HepG2 (cell line): ENCODE measurements around the gene MXRA7. TPM values are rescaled to one million over a fixed set of nuclear protein-coding genes. Genes with fewer than 3 reads are reported as not detected.
"Not testable (repeated sequence)": the region's sequence is repeated elsewhere in the genome, so short reads cannot be mapped to it uniquely, and the experiment has no call there.

Source experiments
- ATAC-seq: fragments of 200-7000 bp; cut with Tn5 transposase; 3 replicates; pipeline ENCODE4 v1.9.1; 2020; ENCODE audit warnings: mild to moderate bottlenecking, moderate library complexity
- BruUV-seq: library from RNA; stranded (reverse); fragments of 400-500 nt; replicated peaks from 2 replicates; lab custom pipeline; 2021; lab: Mats Ljungman, UMichigan
- CTCF ChIA-PET: fragments of 300-600 bp; formaldehyde crosslinking; extraction: SDS; loops from one replicate; lab custom pipeline; 2021; ENCODE audit warnings: low total read pairs, inconsistent platforms, low intra/inter-chr PET ratio; lab: Yijun Ruan, JAX
- POLR2A ChIA-PET: fragments of 350-600 bp; sonication (Branson Sonifier 250); formaldehyde crosslinking; loops from one replicate; lab custom pipeline; 2020; ENCODE audit warnings: antibody characterized with exemption, inconsistent platforms; lab: Yijun Ruan, JAX
- DNase-seq: peaks from one replicate; pipeline ENCODE4 v3.0.0-alpha.2; 2015; ENCODE audit warnings: low spot score
- FAIRE-seq: peaks from 3 replicates; lab custom pipeline; 2011; peaks lifted over from hg19 to GRCh38; lab: Jason Lieb, UNC
- H2AFZ ChIP-seq: one replicate; pipeline ENCODE4 v1.6.1; 2011; ENCODE audit warnings: low read length, inconsistent platforms
- H3K27ac ChIP-seq: fragments of 300-600 bp; 3 replicates; pipeline ENCODE4 v1.8.0; 2011; ENCODE audit warnings: mixed run types, mild to moderate bottlenecking, mixed read lengths, low read length, inconsistent platforms; ENCODE audit not compliant: insufficient read depth; ENCODE audit errors: extremely low read length
- H3K27me3 ChIP-seq, 2 experiments: fragments of 200-600 bp in 1 of 2; 2 replicates in 1 of 2; 3 replicates in 1 of 2; pipeline versions ENCODE4 v1.6.0 to v1.8.0; 2011; ENCODE audit warnings: low read length in 2 of 2, mild to moderate bottlenecking in 2 of 2, moderate library complexity in 2 of 2, inconsistent platforms in 1 of 2; ENCODE audit not compliant: insufficient read depth in 2 of 2, control insufficient read depth in 1 of 2
- H3K36me3 ChIP-seq, 2 experiments: fragments of 200-600 bp in 1 of 2; replicated peaks in 1 of 2; 2 replicates in 1 of 2; 3 replicates in 1 of 2; pipeline versions ENCODE4 v1.5.1 to v1.8.0; 2011; ENCODE audit warnings: low read length in 2 of 2, inconsistent platforms in 1 of 2; ENCODE audit not compliant: insufficient read depth in 2 of 2, control insufficient read depth in 1 of 2
- H3K4me1 ChIP-seq: 2 replicates; pipeline ENCODE4 v1.5.1; 2012; ENCODE audit warnings: low read length, inconsistent platforms; ENCODE audit not compliant: insufficient read depth
- H3K4me2 ChIP-seq: 2 replicates; pipeline ENCODE4 v1.6.0; 2011; ENCODE audit warnings: low read depth, low read length, inconsistent platforms
- H3K4me3 ChIP-seq, 3 experiments: fragments of 200-600 bp in 1 of 3; sonication (generic), shearing (Covaris generic) in 1 of 3; replicated peaks in 1 of 3; 2 replicates each; pipeline ENCODE4 v1.5.1; 2011 to 2016; ENCODE audit warnings: low read length in 3 of 3, inconsistent platforms in 2 of 3, low read depth in 2 of 3, mild to moderate bottlenecking in 2 of 3, control low read depth in 1 of 3, mixed read lengths in 1 of 3; ENCODE audit not compliant: insufficient read depth in 1 of 3
- H3K79me2 ChIP-seq: one replicate; pipeline ENCODE4 v1.6.1; 2011; ENCODE audit warnings: low read length, inconsistent platforms; ENCODE audit not compliant: insufficient read depth
- H3K9ac ChIP-seq: 2 replicates; pipeline ENCODE4 v1.6.0; 2011; ENCODE audit warnings: mild to moderate bottlenecking, low read depth, low read length, inconsistent platforms; ENCODE audit not compliant: insufficient read depth
- H3K9me3 ChIP-seq: 2 replicates; pipeline ENCODE4 v1.5.1; 2012; ENCODE audit warnings: mild to moderate bottlenecking, low read length
- H4K20me1 ChIP-seq: 2 replicates; pipeline ENCODE4 v1.6.0; 2011; ENCODE audit warnings: inconsistent platforms, mild to moderate bottlenecking, low read length, moderate library complexity; ENCODE audit not compliant: insufficient read depth
- GTF3A ChIP-seq: sonication (generic); formaldehyde crosslinking; conservative IDR thresholded peaks from 2 replicates; pipeline ENCODE4 v1.4.0; 2020; ENCODE audit warnings: mild to moderate bottlenecking, missing genetic modification reagents
- HNF4A ChIP-seq: sonication (generic); formaldehyde crosslinking; IDR thresholded peaks from 2 replicates; pipeline ENCODE4 v1.4.0; 2020; ENCODE audit warnings: missing genetic modification reagents
- KAT7 ChIP-seq: IDR thresholded peaks from 2 replicates; pipeline ENCODE4 v1.6.1; 2018; ENCODE audit warnings: borderline replicate concordance, missing compliant biosample characterization
- RARA ChIP-seq: IDR thresholded peaks from 2 replicates; pipeline ENCODE4 v1.6.1; 2016; ENCODE audit warnings: missing genetic modification reagents, missing compliant biosample characterization
- SOX13 ChIP-seq, 3 experiments: fragments of 450-650 bp in 1 of 3; sonication (generic) in 1 of 3; formaldehyde crosslinking in 1 of 3; IDR thresholded peaks in 2 of 3; conservative IDR thresholded peaks in 1 of 3; 2 replicates each; pipeline versions ENCODE4 v1.5.0 to v1.6.1; 2016 to 2020; ENCODE audit warnings: antibody characterized with exemption in 1 of 3, mild to moderate bottlenecking in 1 of 3, missing compliant biosample characterization in 1 of 3, missing genetic modification reagents in 1 of 3, moderate library complexity in 1 of 3
- SOX6 ChIP-seq, 2 experiments: fragments of 450-650 bp in 1 of 2; sonication (generic) in 1 of 2; formaldehyde crosslinking in 1 of 2; IDR thresholded peaks; 2 replicates each; pipeline versions ENCODE4 v1.4.0 to v1.6.1; 2017 to 2020; ENCODE audit warnings: antibody characterized with exemption in 1 of 2, mild to moderate bottlenecking in 1 of 2, missing genetic modification reagents in 1 of 2
- ZNF3 ChIP-seq: IDR thresholded peaks from 2 replicates; pipeline ENCODE4 v1.7.0; 2017; ENCODE audit warnings: inconsistent platforms
- ZNF546 ChIP-seq: sonication (generic); formaldehyde crosslinking; conservative IDR thresholded peaks from 2 replicates; pipeline ENCODE4 v1.8.1; 2023; ENCODE audit warnings: mild to moderate bottlenecking, missing genetic modification reagents
- ZNF629 ChIP-seq: sonication (generic); formaldehyde crosslinking; conservative IDR thresholded peaks from 2 replicates; pipeline ENCODE4 v1.5.0; 2020; ENCODE audit warnings: missing genetic modification reagents
- WGBS: methylation state at CpG from one replicate; pipeline ENCODE4 v1.1.6; 2017; ENCODE audit warnings: low lambda C conversion rate; 5-methylcytosine and 5-hydroxymethylcytosine counted together
- in situ Hi-C: cut with HindIII; loops from 2 replicates; pipeline ENCODE4 v1.10.0; 2017; ENCODE audit warnings: low pct_unique_long_range_greater_than_20kb; ENCODE audit not compliant: extremely low pct_ligation_motif_present
- intact Hi-C: fragments of 100-400 bp; cut with micrococcal nuclease; formaldehyde crosslinking; loops from one replicate; pipeline ENCODE4 v1.10.0; 2022; ENCODE audit not compliant: unreplicated experiment
- polyA plus RNA-seq, 8 experiments: library from polyadenylated mRNA; depleted of rRNA in 3 of 8; stranded (reverse) in 7 of 8; unstranded in 1 of 8; fragments of >200 nt; fragmentation: Illumina TruSeq in 4 of 8; extraction: Trizol in 4 of 8; gene quantifications; 2 replicates each; pipeline versions ENCODE4 v1.2.1 to v1.2.3, GENCODE V29; 2011 to 2016; ENCODE audit warnings: low read depth in 4 of 8, missing spikeins in 1 of 8, mixed read lengths in 1 of 8; ENCODE audit not compliant: insufficient read depth in 1 of 8
- total RNA-seq, 5 experiments: library from RNA; depleted of rRNA; stranded (reverse); fragments of >200 nt; fragmentation: Illumina TruSeq; extraction: Trizol; gene quantifications; 2 replicates each; pipeline ENCODE4 v1.2.3, GENCODE V29; 2016; ENCODE audit warnings: low read depth in 1 of 5
- TF ChIP-seq, protein P1 (sequence below): sonication (generic); formaldehyde crosslinking; IDR thresholded peaks from 2 replicates; pipeline ENCODE4 v1.4.0; 2020; ENCODE audit warnings: missing genetic modification reagents
- TF ChIP-seq, protein P2 (sequence below): sonication (generic); formaldehyde crosslinking; IDR thresholded peaks from 2 replicates; pipeline ENCODE4 v1.4.0; 2020; ENCODE audit warnings: mild to moderate bottlenecking, missing genetic modification reagents
- TF ChIP-seq, protein P3 (sequence below): sonication (generic); formaldehyde crosslinking; IDR thresholded peaks from 2 replicates; pipeline ENCODE4 v1.5.1; 2020; ENCODE audit warnings: mild to moderate bottlenecking, missing genetic modification reagents, moderate library complexity

MXRA7 gene
- total and polyA plus RNA-seq, 2 of the 13 experiments (the other 11 are each of a cell fraction or from before 2014, with no cell fraction given), result 44.8 to 112 TPM

DNA sequence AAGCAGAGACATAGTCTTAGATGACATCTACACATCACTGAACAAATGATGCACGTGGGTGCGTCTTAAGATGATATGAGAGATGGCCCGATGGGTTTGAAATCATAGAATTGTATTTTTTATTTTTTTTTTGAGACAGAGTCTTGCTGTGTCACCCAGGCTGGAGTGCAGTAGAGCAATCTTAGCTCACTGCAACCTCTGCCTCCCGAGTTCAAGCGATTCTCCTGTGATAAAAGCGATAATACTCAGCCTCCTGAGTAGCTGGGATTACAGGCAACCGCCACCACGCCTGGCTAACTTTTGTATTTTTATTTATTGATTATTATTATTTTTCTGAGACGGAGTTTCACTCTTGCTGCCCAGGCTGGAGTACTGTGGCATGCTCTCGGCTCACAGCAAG lies 72.5 kb downstream of the MXRA7 start (continued):
- no peak for TF ChIP-seq ZNF546 (CRISPR knock-in tag)
- no peak for TF ChIP-seq ZNF629 (CRISPR knock-in tag)
- no peak for TF ChIP-seq GTF3A (CRISPR knock-in tag)
- TF ChIP-seq, protein P1, sequence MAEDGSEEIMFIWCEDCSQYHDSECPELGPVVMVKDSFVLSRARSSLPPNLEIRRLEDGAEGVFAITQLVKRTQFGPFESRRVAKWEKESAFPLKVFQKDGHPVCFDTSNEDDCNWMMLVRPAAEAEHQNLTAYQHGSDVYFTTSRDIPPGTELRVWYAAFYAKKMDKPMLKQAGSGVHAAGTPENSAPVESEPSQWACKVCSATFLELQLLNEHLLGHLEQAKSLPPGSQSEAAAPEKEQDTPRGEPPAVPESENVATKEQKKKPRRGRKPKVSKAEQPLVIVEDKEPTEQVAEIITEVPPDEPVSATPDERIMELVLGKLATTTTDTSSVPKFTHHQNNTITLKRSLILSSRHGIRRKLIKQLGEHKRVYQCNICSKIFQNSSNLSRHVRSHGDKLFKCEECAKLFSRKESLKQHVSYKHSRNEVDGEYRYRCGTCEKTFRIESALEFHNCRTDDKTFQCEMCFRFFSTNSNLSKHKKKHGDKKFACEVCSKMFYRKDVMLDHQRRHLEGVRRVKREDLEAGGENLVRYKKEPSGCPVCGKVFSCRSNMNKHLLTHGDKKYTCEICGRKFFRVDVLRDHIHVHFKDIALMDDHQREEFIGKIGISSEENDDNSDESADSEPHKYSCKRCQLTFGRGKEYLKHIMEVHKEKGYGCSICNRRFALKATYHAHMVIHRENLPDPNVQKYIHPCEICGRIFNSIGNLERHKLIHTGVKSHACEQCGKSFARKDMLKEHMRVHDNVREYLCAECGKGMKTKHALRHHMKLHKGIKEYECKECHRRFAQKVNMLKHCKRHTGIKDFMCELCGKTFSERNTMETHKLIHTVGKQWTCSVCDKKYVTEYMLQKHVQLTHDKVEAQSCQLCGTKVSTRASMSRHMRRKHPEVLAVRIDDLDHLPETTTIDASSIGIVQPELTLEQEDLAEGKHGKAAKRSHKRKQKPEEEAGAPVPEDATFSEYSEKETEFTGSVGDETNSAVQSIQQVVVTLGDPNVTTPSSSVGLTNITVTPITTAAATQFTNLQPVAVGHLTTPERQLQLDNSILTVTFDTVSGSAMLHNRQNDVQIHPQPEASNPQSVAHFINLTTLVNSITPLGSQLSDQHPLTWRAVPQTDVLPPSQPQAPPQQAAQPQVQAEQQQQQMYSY (CRISPR knock-in tag), result no peak
- no peak for TF ChIP-seq ZNF3
- TF ChIP-seq, protein P2, sequence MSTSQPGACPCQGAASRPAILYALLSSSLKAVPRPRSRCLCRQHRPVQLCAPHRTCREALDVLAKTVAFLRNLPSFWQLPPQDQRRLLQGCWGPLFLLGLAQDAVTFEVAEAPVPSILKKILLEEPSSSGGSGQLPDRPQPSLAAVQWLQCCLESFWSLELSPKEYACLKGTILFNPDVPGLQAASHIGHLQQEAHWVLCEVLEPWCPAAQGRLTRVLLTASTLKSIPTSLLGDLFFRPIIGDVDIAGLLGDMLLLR (CRISPR knock-in tag), result no peak
- TF ChIP-seq KAT7 (CRISPR knock-in tag), result no peak

DNA sequence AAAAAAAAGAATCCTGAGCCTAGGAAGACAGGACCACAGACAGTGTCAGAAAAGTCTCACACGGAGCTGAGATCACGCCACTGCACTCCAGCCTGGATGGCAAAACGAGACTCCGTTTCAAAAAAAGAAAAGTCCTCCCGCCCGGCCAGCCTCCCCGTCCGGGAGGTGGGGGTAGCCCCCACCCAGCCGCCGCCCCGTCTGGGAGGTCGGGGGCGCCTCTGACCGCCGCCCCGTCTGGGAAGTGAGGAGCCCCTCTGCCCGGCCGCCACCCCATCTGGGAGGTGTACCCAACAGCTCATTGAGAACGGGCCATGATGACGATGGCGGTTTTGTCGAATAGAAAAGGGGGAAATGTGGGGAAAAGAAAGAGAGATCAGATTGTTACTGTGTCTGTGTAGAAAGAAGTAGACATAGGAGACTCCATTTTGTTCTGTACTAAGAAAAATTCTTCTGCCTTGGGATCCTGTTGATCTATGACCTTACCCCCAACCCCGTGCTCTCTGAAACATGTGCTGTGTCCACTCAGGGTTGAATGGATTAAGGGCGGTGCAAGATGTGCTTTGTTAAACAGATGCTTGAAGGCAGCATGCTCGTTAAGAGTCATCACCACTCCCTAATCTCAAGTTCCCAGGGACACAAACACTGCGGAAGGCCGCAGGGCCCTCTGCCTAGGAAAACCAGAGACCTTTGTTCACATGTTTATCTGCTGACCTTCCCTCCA lies 74.1 kb downstream of the MXRA7 start:
- H2AFZ ChIP-seq; ATAC-seq; BruUV-seq; H3K4me3 ChIP-seq; H3K36me3 ChIP-seq; POLR2A ChIA-PET; H3K4me2 ChIP-seq; H3K9me3 ChIP-seq; H4K20me1 ChIP-seq; H3K79me2 ChIP-seq; H3K27me3 ChIP-seq; H3K27ac ChIP-seq; FAIRE-seq; CTCF ChIA-PET; H3K9ac ChIP-seq; in situ Hi-C loops; intact Hi-C loops; DNase-seq; TF ChIP-seq SOX6, SOX13 (IDR thresholded peaks at IDR 0.05): not testable (repeated sequence)
- H3K4me1 ChIP-seq, result peaks cover 63% of the 10 kb centered on the region
- 69% methylated on average over 25 of the region's 27 CpGs for WGBS
- TF ChIP-seq HNF4A (CRISPR knock-in tag) (peak; percentile 19; the same call in 1 of the 2 replicates), SOX6 (CRISPR knock-in tag; IDR thresholded peaks at IDR 0.05) (0 out of 2 replicates have a peak, but pooled peaks have one; percentile 32), RARA (CRISPR knock-in tag) (0 out of 2 replicates have a peak, but pooled peaks have one; percentile 17), SOX13 (CRISPR knock-in tag; conservative IDR thresholded peaks at IDR 0.05 in 1 of 2, IDR thresholded peaks at IDR 0.05 in 1 of 2) (peak in 1 of 2 experiments; percentile 68; a peak in 2 of 4 replicates)
- TF ChIP-seq, protein P3, sequence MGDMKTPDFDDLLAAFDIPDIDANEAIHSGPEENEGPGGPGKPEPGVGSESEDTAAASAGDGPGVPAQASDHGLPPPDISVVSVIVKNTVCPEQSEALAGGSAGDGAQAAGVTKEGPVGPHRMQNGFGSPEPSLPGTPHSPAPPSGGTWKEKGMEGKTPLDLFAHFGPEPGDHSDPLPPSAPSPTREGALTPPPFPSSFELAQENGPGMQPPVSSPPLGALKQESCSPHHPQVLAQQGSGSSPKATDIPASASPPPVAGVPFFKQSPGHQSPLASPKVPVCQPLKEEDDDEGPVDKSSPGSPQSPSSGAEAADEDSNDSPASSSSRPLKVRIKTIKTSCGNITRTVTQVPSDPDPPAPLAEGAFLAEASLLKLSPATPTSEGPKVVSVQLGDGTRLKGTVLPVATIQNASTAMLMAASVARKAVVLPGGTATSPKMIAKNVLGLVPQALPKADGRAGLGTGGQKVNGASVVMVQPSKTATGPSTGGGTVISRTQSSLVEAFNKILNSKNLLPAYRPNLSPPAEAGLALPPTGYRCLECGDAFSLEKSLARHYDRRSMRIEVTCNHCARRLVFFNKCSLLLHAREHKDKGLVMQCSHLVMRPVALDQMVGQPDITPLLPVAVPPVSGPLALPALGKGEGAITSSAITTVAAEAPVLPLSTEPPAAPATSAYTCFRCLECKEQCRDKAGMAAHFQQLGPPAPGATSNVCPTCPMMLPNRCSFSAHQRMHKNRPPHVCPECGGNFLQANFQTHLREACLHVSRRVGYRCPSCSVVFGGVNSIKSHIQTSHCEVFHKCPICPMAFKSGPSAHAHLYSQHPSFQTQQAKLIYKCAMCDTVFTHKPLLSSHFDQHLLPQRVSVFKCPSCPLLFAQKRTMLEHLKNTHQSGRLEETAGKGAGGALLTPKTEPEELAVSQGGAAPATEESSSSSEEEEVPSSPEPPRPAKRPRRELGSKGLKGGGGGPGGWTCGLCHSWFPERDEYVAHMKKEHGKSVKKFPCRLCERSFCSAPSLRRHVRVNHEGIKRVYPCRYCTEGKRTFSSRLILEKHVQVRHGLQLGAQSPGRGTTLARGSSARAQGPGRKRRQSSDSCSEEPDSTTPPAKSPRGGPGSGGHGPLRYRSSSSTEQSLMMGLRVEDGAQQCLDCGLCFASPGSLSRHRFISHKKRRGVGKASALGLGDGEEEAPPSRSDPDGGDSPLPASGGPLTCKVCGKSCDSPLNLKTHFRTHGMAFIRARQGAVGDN (CRISPR knock-in tag), result 0 out of 2 replicates have a peak, but pooled peaks have one; percentile 26
